Measurements from ENCODE around the gene SRR.

Gene SRR

DNA sequence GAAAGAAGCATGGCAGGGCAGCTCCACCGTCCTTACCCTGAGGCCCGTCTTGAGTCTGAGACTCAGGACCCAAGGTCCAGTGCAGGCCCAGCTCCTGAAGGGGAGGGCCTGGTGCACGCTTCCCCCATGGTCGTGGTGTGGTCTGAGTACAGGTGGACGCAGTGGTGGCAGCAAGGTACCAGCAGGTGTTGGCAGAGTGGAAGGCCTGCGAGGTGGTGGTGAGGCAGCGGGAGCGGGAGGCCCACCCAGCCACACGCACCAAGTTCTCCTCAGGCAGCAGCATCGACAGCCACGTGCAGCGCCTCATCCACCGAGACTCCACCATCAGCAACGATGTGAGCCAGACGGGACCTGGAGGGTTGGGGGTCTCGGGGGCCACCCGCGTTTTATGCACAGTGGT lies 69.4 kb downstream of the SRR start:
- DNase-seq, result no peak

Data from NCI-H524 treated with DMSO at 0.1 percent for 48 hours (cell line).